HepG2 (cell line): ENCODE measurements around the gene SNAI3. TPM values are rescaled to one million over a fixed set of nuclear protein-coding genes. Genes with fewer than 3 reads are reported as not detected.

Experiments used
- ARNTL ChIP-seq: sonication (generic); formaldehyde crosslinking; IDR thresholded peaks from 2 replicates; pipeline ENCODE4 v1.4.0; 2020; ENCODE audit warnings: mild to moderate bottlenecking, missing genetic modification reagents
- ATF1 ChIP-seq: IDR thresholded peaks from 2 replicates; pipeline ENCODE4 v1.6.1; 2016; ENCODE audit warnings: mild to moderate bottlenecking, control low read depth
- CENPT ChIP-seq: sonication (generic); formaldehyde crosslinking; IDR thresholded peaks from 2 replicates; pipeline ENCODE4 v1.8.0; 2022; ENCODE audit warnings: low read depth, mild to moderate bottlenecking, moderate library complexity, missing genetic modification reagents
- NAIF1 ChIP-seq: sonication (generic); formaldehyde crosslinking; IDR thresholded peaks from 2 replicates; pipeline ENCODE4 v1.5.0; 2020; ENCODE audit warnings: mild to moderate bottlenecking, missing genetic modification reagents, borderline replicate concordance
- NFRKB ChIP-seq: fragments of 450-650 bp; IDR thresholded peaks from 2 replicates; pipeline ENCODE4 v1.6.1; 2017
- PHB2 ChIP-seq: fragments of 450-650 bp; IDR thresholded peaks from 2 replicates; pipeline ENCODE4 v1.6.1; 2018; ENCODE audit not compliant: partially characterized antibody
- RAD21 ChIP-seq: fragments of 450-650 bp; formaldehyde crosslinking; IDR thresholded peaks from 2 replicates; pipeline ENCODE4 v1.5.0; 2020; ENCODE audit warnings: mild to moderate bottlenecking
- SIX4 ChIP-seq: sonication (generic); formaldehyde crosslinking; IDR thresholded peaks from 2 replicates; pipeline ENCODE4 v1.4.0; 2020; ENCODE audit warnings: missing genetic modification reagents
- SMAD9 ChIP-seq: sonication (generic); formaldehyde crosslinking; IDR thresholded peaks from 2 replicates; pipeline ENCODE4 v1.5.1; 2020; ENCODE audit warnings: mild to moderate bottlenecking, missing genetic modification reagents
- TCF12 ChIP-seq, 2 experiments: fragments of 450-650 bp in 1 of 2; sonication (generic) in 1 of 2; formaldehyde crosslinking in 1 of 2; IDR thresholded peaks; 2 replicates each; pipeline versions ENCODE4 v1.6.1 to v1.8.0; 2017 to 2022; ENCODE audit warnings: antibody characterized with exemption in 1 of 2, mild to moderate bottlenecking in 1 of 2, missing genetic modification reagents in 1 of 2, moderate library complexity in 1 of 2
- TP53 ChIP-seq: sonication (generic); formaldehyde crosslinking; conservative IDR thresholded peaks from 2 replicates; pipeline ENCODE4 v1.4.0; 2020; ENCODE audit warnings: missing genetic modification reagents
- ZFP37 ChIP-seq: sonication (generic); formaldehyde crosslinking; IDR thresholded peaks from 2 replicates; pipeline ENCODE4 v1.4.0; 2020; ENCODE audit warnings: missing genetic modification reagents, borderline replicate concordance
- ZNF10 ChIP-seq: sonication (generic); formaldehyde crosslinking; IDR thresholded peaks from 2 replicates; pipeline ENCODE4 v1.4.0; 2020; ENCODE audit warnings: mild to moderate bottlenecking, low read depth, missing genetic modification reagents, borderline replicate concordance
- ZNF253 ChIP-seq: sonication (generic); formaldehyde crosslinking; IDR thresholded peaks from 2 replicates; pipeline ENCODE4 v1.8.0; 2022; ENCODE audit warnings: mild to moderate bottlenecking, missing genetic modification reagents, borderline replicate concordance
- ZNF510 ChIP-seq: sonication (generic); formaldehyde crosslinking; IDR thresholded peaks from 2 replicates; pipeline ENCODE4 v1.4.0; 2020; ENCODE audit warnings: low read depth, mild to moderate bottlenecking, missing genetic modification reagents
- ZNF768 ChIP-seq: sonication (generic); formaldehyde crosslinking; IDR thresholded peaks from 2 replicates; pipeline ENCODE4 v1.4.0; 2020; ENCODE audit warnings: missing genetic modification reagents
- ZNF782 ChIP-seq: sonication (generic); formaldehyde crosslinking; IDR thresholded peaks from 2 replicates; pipeline ENCODE4 v1.4.0; 2020; ENCODE audit warnings: missing genetic modification reagents, mild to moderate bottlenecking, borderline replicate concordance
- polyA plus RNA-seq, 8 experiments: library from polyadenylated mRNA; depleted of rRNA in 3 of 8; stranded (reverse) in 7 of 8; unstranded in 1 of 8; fragments of >200 nt; fragmentation: Illumina TruSeq in 4 of 8; extraction: Trizol in 4 of 8; gene quantifications; 2 replicates each; pipeline versions ENCODE4 v1.2.1 to v1.2.3, GENCODE V29; 2011 to 2016; ENCODE audit warnings: low read depth in 4 of 8, missing spikeins in 1 of 8, mixed read lengths in 1 of 8; ENCODE audit not compliant: insufficient read depth in 1 of 8
- total RNA-seq, 5 experiments: library from RNA; depleted of rRNA; stranded (reverse); fragments of >200 nt; fragmentation: Illumina TruSeq; extraction: Trizol; gene quantifications; 2 replicates each; pipeline ENCODE4 v1.2.3, GENCODE V29; 2016; ENCODE audit warnings: low read depth in 1 of 5
- TF ChIP-seq, protein P1 (sequence below): sonication (generic); formaldehyde crosslinking; IDR thresholded peaks from 2 replicates; pipeline ENCODE4 v1.4.0; 2020; ENCODE audit warnings: missing genetic modification reagents
- TF ChIP-seq, protein P2 (sequence below): sonication (generic); formaldehyde crosslinking; IDR thresholded peaks from 2 replicates; pipeline ENCODE4 v1.5.0; 2020; ENCODE audit warnings: mild to moderate bottlenecking, missing genetic modification reagents, borderline replicate concordance
- TF ChIP-seq, protein P3 (sequence below), 2 experiments: sonication (generic) in 1 of 2; formaldehyde crosslinking in 1 of 2; IDR thresholded peaks; 2 replicates each; pipeline versions ENCODE4 v1.5.1 to v1.6.1; 2011 to 2020; ENCODE audit warnings: borderline replicate concordance in 1 of 2, low read depth in 1 of 2, low read length in 1 of 2, mild to moderate bottlenecking in 1 of 2, missing genetic modification reagents in 1 of 2, moderate library complexity in 1 of 2
- TF ChIP-seq, protein P4 (sequence below): sonication (generic); formaldehyde crosslinking; IDR thresholded peaks from 2 replicates; pipeline ENCODE4 v1.8.1; 2023; ENCODE audit warnings: mild to moderate bottlenecking, inconsistent platforms, moderate library complexity, missing genetic modification reagents, borderline replicate concordance

SNAI3 gene
- total and polyA plus RNA-seq, 2 of the 13 experiments (the other 11 are each of a cell fraction or from before 2014, with no cell fraction given): 0.09 to 0.18 TPM

DNA sequence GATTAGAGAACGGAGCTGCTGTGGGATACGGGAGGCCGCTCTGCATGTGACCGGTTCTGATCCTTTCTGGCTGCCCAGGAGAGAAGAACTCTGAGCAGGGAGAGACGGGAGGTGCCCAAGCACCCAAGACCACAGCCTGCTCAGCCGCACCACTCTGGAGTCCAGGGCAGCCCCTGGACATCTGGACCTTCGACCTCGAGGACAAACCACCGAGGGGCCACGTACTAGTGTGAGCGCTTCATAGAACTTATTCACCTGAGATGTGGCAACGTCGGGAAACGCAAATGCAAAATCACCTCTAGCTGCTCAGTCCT, 14.0 kb upstream of the SNAI3 start (continued):
- TF ChIP-seq ZNF768 (no peak), ZNF10 (CRISPR knock-in tag) (no peak), SMAD9 (CRISPR knock-in tag) (no peak), ZFP37 (CRISPR knock-in tag) (no peak), CENPT (CRISPR knock-in tag) (0 out of 2 replicates have a peak, but pooled peaks have one; percentile 55), TCF12 (IDR thresholded peaks at IDR 0.05) (no peak), TCF12 (CRISPR knock-in tag; IDR thresholded peaks at IDR 0.05) (0 out of 2 replicates have a peak, but pooled peaks have one; percentile 55), NAIF1 (CRISPR knock-in tag) (no peak), ZNF253 (CRISPR knock-in tag) (no peak), ZNF782 (CRISPR knock-in tag) (no peak), PHB2 (no peak), ZNF510 (CRISPR knock-in tag) (no peak), TP53 (CRISPR knock-in tag) (no peak), NFRKB (no peak), SIX4 (CRISPR knock-in tag) (no peak), ATF1 (CRISPR knock-in tag) (no peak), ARNTL (CRISPR knock-in tag) (no peak), RAD21 (CRISPR knock-in tag) (no peak)
- TF ChIP-seq, protein P1, sequence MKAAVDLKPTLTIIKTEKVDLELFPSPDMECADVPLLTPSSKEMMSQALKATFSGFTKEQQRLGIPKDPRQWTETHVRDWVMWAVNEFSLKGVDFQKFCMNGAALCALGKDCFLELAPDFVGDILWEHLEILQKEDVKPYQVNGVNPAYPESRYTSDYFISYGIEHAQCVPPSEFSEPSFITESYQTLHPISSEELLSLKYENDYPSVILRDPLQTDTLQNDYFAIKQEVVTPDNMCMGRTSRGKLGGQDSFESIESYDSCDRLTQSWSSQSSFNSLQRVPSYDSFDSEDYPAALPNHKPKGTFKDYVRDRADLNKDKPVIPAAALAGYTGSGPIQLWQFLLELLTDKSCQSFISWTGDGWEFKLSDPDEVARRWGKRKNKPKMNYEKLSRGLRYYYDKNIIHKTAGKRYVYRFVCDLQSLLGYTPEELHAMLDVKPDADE (CRISPR knock-in tag): no peak
- TF ChIP-seq, protein P2, sequence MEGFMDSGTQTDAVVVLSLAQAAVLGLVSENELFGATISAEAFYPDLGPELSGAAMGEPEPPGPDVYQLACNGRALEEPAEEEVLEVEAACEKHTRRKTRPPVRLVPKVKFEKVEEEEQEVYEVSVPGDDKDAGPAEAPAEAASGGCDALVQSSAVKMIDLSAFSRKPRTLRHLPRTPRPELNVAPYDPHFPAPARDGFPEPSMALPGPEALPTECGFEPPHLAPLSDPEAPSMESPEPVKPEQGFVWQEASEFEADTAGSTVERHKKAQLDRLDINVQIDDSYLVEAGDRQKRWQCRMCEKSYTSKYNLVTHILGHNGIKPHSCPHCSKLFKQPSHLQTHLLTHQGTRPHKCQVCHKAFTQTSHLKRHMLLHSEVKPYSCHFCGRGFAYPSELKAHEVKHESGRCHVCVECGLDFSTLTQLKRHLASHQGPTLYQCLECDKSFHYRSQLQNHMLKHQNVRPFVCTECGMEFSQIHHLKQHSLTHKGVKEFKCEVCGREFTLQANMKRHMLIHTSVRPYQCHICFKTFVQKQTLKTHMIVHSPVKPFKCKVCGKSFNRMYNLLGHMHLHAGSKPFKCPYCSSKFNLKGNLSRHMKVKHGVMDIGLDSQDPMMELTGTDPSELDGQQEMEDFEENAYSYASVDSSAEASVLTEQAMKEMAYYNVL (CRISPR knock-in tag): no peak
- TF ChIP-seq, protein P3, sequence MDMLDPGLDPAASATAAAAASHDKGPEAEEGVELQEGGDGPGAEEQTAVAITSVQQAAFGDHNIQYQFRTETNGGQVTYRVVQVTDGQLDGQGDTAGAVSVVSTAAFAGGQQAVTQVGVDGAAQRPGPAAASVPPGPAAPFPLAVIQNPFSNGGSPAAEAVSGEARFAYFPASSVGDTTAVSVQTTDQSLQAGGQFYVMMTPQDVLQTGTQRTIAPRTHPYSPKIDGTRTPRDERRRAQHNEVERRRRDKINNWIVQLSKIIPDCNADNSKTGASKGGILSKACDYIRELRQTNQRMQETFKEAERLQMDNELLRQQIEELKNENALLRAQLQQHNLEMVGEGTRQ (IDR thresholded peaks at IDR 0.05; ENCODE audit: low read depth, low read length): no peak
- TF ChIP-seq, protein P3 (CRISPR knock-in tag; IDR thresholded peaks at IDR 0.05; ENCODE audit: borderline replicate concordance): no peak
- TF ChIP-seq, protein P4, sequence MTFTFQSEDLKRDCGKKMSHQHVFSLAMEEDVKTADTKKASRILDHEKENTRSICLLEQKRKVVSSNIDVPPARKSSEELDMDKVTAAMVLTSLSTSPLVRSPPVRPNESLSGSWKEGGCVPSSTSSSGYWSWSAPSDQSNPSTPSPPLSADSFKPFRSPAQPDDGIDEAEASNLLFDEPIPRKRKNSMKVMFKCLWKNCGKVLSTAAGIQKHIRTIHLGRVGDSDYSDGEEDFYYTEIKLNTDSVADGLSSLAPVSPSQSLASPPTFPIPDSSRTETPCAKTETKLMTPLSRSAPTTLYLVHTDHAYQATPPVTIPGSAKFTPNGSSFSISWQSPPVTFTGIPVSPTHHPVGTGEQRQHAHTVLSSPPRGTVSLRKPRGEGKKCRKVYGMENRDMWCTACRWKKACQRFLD (CRISPR knock-in tag): no peak
